ENCODE results near the gene EPHB3. TPM values are rescaled to one million over a fixed set of nuclear protein-coding genes. Genes with fewer than 3 reads are reported as not detected.

EPHB3 gene
- total and polyA plus RNA-seq, 9 donors, result 2.1 to 31.0 (median 10.6) TPM

- DNase-seq, result peak in 1 of 5 donors; percentile 36
- 86 to 90% (median 87%) methylated on average over 33 of the region's 33 CpGs for WGBS, 3 donors
- H3K4me1 ChIP-seq (ENCODE audit: insufficient read depth), result peaks cover 18% of the 10 kb centered on the region
- H3K27me3 ChIP-seq, result no peaks in the 10 kb centered on the region
- TF ChIP-seq EP300 (IDR thresholded peaks at IDR 0.05) (no peak), POLR2A (IDR thresholded peaks at IDR 0.05) (no peak)
- TF ChIP-seq, protein P1, sequence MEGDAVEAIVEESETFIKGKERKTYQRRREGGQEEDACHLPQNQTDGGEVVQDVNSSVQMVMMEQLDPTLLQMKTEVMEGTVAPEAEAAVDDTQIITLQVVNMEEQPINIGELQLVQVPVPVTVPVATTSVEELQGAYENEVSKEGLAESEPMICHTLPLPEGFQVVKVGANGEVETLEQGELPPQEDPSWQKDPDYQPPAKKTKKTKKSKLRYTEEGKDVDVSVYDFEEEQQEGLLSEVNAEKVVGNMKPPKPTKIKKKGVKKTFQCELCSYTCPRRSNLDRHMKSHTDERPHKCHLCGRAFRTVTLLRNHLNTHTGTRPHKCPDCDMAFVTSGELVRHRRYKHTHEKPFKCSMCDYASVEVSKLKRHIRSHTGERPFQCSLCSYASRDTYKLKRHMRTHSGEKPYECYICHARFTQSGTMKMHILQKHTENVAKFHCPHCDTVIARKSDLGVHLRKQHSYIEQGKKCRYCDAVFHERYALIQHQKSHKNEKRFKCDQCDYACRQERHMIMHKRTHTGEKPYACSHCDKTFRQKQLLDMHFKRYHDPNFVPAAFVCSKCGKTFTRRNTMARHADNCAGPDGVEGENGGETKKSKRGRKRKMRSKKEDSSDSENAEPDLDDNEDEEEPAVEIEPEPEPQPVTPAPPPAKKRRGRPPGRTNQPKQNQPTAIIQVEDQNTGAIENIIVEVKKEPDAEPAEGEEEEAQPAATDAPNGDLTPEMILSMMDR (IDR thresholded peaks at IDR 0.05), result no peak
- H3K4me3 ChIP-seq, result no peak overlapping the region
- no peaks in the 10 kb centered on the region for H3K9me3 ChIP-seq
- no peaks in the 10 kb centered on the region for H3K36me3 ChIP-seq
- intact Hi-C loops (cut with DNase I), result no loop called here
- no peak overlapping the region for H3K27ac ChIP-seq
Measured at GRCh38 chr3:184572633-184573270, 11.2 kb downstream of the EPHB3 start.

GRCh38 chr3:184574515-184575417, 13.2 kb downstream of the EPHB3 start:
- Histone ChIP-seq H3K36me3 (no peaks in the 10 kb centered on the region), H3K27ac (no peak overlapping the region), H3K4me1 (ENCODE audit: insufficient read depth) (peaks cover 10% of the 10 kb centered on the region), H3K9me3 (no peaks in the 10 kb centered on the region), H3K27me3 (no peaks in the 10 kb centered on the region), H3K4me3 (no peak overlapping the region)
- WGBS, 3 donors, result 78 to 84% (median 80%) methylated on average over 14 to 15 of the region's 15 CpGs
- intact Hi-C loops (cut with DNase I), result loop anchor here in 1 of 4 donors (5.0 kb wide), 1 partner anchor 143 kb away; no protein-coding TSS in a partner anchor
- no peak for DNase-seq
- TF ChIP-seq EP300 (IDR thresholded peaks at IDR 0.05) (no peak), POLR2A (IDR thresholded peaks at IDR 0.05) (no peak)
- TF ChIP-seq, protein P1 (IDR thresholded peaks at IDR 0.05), result no peak

DNA sequence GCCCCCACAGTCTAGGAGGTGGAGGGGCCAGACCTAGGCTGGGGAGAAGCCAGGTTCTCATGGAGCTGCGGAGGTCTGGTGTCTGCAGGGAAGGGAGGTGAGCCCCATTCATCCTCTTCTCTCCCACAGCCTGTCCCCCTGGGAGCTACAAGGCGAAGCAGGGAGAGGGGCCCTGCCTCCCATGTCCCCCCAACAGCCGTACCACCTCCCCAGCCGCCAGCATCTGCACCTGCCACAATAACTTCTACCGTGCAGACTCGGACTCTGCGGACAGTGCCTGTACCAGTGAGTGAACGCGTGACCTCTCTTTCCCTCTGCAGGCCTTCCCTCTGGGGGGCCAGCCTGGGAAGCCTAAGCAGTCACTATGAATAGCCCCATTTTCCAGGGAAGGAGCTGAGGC, 14.1 kb downstream of the EPHB3 start:
- Histone ChIP-seq H3K36me3 (no peaks in the 10 kb centered on the region), H3K4me3 (no peak overlapping the region)

More for the DNA sequence above, 14.1 kb downstream of the EPHB3 start:
- intact Hi-C loops (cut with DNase I), result loop anchor here in 1 of 4 donors (5.0 kb wide), 1 partner anchor 142 kb away; no protein-coding TSS in a partner anchor
- WGBS, 3 donors, result 90 to 93% (median 90%) methylated on average over 9 of the region's 9 CpGs
- H3K4me1 ChIP-seq (ENCODE audit: insufficient read depth), result peaks cover 8% of the 10 kb centered on the region
- no peak for TF ChIP-seq EP300 (IDR thresholded peaks at IDR 0.05)
- TF ChIP-seq POLR2A (IDR thresholded peaks at IDR 0.05), result no peak
- TF ChIP-seq, protein P1 (IDR thresholded peaks at IDR 0.05), result no peak
- H3K27ac ChIP-seq, result no peak overlapping the region
- H3K27me3 ChIP-seq, result no peaks in the 10 kb centered on the region
- no peak for DNase-seq
- H3K9me3 ChIP-seq, result no peaks in the 10 kb centered on the region
